ENCODE results near the gene FBXO42. TPM values are rescaled to one million over a fixed set of nuclear protein-coding genes. Genes with fewer than 3 reads are reported as not detected.

FBXO42 gene
- total RNA-seq, 2 donors from 2014 or later = 17.6 to 20.0 TPM

DNA sequence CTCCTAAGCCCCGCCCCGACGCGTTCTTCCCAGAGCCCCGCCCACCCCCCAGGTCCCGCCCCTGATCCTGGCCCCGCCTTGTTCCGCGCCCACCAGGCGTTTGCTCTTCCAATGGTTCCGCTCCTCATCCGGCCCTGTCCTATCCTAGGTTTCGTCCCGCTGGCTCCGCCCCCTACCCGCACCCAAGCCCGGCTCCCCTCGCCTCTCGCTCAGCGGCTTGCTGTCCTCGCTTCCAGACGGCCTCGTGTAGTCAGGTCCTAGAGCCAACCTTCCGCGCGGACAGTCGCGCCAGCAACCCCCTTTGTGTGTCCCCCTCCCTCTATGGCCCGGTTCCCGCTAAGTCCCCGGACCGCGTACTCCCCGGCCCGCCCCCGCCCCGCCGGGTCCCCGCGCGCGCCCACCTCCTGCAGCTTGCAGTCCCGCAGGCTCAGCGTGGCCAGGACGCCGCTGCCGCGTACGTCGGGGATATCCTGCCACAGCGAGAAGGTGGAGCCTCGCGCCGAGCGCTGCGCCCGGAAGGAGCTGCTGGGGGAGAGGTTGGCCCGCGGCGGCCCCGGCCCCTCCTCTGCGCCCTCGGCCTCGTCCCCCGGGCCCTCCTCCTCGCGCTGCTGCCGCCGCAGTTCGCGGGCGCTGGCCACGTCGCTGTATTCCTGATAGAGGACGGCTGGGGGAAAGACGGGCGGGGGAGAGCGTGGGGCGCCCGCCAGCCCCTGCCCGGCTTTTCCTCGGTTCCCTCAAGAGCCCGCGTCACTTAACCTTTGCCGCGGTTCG, 145.5 kb downstream of the FBXO42 start:
- Histone ChIP-seq H3K4me1 (ENCODE audit: control insufficient read depth, insufficient read depth, low read length) (no peaks in the 10 kb centered on the region), H3K27me3 (ENCODE audit: control insufficient read depth, insufficient read depth, low read length, poor library complexity, severe bottlenecking) (peaks cover 6% of the 10 kb centered on the region), H3K9me3 (ENCODE audit: control insufficient read depth, low read length) (no peaks in the 10 kb centered on the region), H3K27ac (ENCODE audit: low read depth, low read length) (peak overlapping the region; percentile 93), H3K9ac (ENCODE audit: extremely low read depth, low read length, poor library complexity, severe bottlenecking) (peak overlapping the region; percentile 47), H3K4me3 (ENCODE audit: low read length) (peak overlapping the region; percentile 78), H3K36me3 (ENCODE audit: control insufficient read depth, insufficient read depth, low read length) (no peaks in the 10 kb centered on the region)
- H3K27me3 Mint-ChIP-seq (ENCODE audit: insufficient read depth) = peaks cover 4% of the 10 kb centered on the region
- H3K4me1 Mint-ChIP-seq = peaks cover 4% of the 10 kb centered on the region
- TF ChIP-seq CTCF (conservative IDR thresholded peaks at IDR 0.05) = no peak
- H3K27ac Mint-ChIP-seq = peak overlapping the region; percentile 92
- H3K36me3 Mint-ChIP-seq (ENCODE audit: low read depth) = no peaks in the 10 kb centered on the region
- peak overlapping the region; percentile 69 for H3K4me3 Mint-ChIP-seq
- peak; percentile 99 for DNase-seq
- no peaks in the 10 kb centered on the region for H3K9me3 Mint-ChIP-seq
- 1 to 2% methylated on average over 21 to 87 of the region's 87 CpGs for WGBS, 2 experiments (ENCODE audit: insufficient coverage in 1 of 2, insufficient read length in 1 of 2)

DNA sequence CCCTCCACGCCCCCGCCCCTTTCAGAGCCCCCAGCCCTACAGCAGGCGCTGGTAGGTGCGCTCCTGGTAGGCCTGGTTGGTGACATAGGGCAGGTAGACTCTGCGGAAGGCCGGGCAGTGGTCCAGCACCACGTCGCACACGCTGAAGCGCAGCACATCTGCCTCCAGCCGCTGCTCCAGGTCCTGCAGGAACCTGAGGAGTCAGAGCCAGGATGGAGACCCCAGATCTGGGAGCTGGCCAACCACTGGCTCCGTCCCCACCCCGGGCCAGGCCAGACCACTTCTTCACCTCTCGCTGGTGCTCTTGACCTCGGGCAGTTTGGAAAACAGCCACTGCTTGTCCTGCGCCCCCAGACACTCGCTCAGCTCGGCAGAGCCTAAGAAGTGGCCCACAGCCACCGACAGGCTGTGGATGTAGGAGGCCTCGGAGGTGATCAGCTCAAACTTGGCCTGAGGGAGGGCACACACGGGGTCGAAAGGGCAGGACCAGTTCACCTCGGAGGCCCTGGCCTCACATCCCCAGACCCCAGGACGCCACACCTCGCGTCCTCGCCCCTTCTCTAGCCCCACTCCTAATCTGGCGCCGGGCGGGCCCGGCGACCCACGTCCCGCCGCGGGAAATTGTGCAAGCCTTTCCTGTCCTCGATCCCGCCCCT, 146.3 kb downstream of the FBXO42 start:
- peak overlapping the region; percentile 75 for H3K4me3 ChIP-seq (ENCODE audit: low read length)
- H3K36me3 Mint-ChIP-seq (ENCODE audit: low read depth) = no peaks in the 10 kb centered on the region
- peak; percentile 53 for DNase-seq
- H3K27me3 Mint-ChIP-seq (ENCODE audit: insufficient read depth) = peaks cover 4% of the 10 kb centered on the region
- H3K9me3 Mint-ChIP-seq = no peaks in the 10 kb centered on the region
- H3K36me3 ChIP-seq (ENCODE audit: control insufficient read depth, insufficient read depth, low read length) = no peaks in the 10 kb centered on the region
- peaks cover 6% of the 10 kb centered on the region for H3K27me3 ChIP-seq (ENCODE audit: control insufficient read depth, insufficient read depth, low read length, poor library complexity, severe bottlenecking)
- H3K4me3 Mint-ChIP-seq = peak overlapping the region; percentile 69
- H3K9me3 ChIP-seq (ENCODE audit: control insufficient read depth, low read length) = no peaks in the 10 kb centered on the region
- H3K4me1 Mint-ChIP-seq = peaks cover 4% of the 10 kb centered on the region
- H3K9ac ChIP-seq (ENCODE audit: extremely low read depth, low read length, poor library complexity, severe bottlenecking) = peak overlapping the region; percentile 41
- H3K4me1 ChIP-seq (ENCODE audit: control insufficient read depth, insufficient read depth, low read length) = no peaks in the 10 kb centered on the region
- WGBS, 2 experiments (ENCODE audit: insufficient coverage in 1 of 2, insufficient read length in 1 of 2) = 45 to 77% methylated on average over 17 to 38 of the region's 38 CpGs
- no peak overlapping the region for H3K27ac ChIP-seq (ENCODE audit: low read depth, low read length)
- H3K27ac Mint-ChIP-seq = peak overlapping the region; percentile 48
- no peak for TF ChIP-seq CTCF (conservative IDR thresholded peaks at IDR 0.05)

- Histone ChIP-seq H3K27me3 (ENCODE audit: control insufficient read depth, insufficient read depth, low read length, poor library complexity, severe bottlenecking) (peaks cover 6% of the 10 kb centered on the region), H3K4me1 (ENCODE audit: control insufficient read depth, insufficient read depth, low read length) (no peaks in the 10 kb centered on the region), H3K36me3 (ENCODE audit: control insufficient read depth, insufficient read depth, low read length) (no peaks in the 10 kb centered on the region), H3K9ac (ENCODE audit: extremely low read depth, low read length, poor library complexity, severe bottlenecking) (no peak overlapping the region), H3K4me3 (ENCODE audit: low read length) (no peak overlapping the region), H3K27ac (ENCODE audit: low read depth, low read length) (no peak overlapping the region), H3K9me3 (ENCODE audit: control insufficient read depth, low read length) (no peaks in the 10 kb centered on the region)
- H3K27me3 Mint-ChIP-seq (ENCODE audit: insufficient read depth) = peaks cover 4% of the 10 kb centered on the region
- no peak overlapping the region for H3K4me3 Mint-ChIP-seq
- TF ChIP-seq CTCF (conservative IDR thresholded peaks at IDR 0.05) = no peak
- WGBS, 2 experiments (ENCODE audit: insufficient coverage in 1 of 2, insufficient read length in 1 of 2) = 90 to 98% methylated on average over 9 to 11 of the region's 11 CpGs
- no peak overlapping the region for H3K27ac Mint-ChIP-seq
- no peak for DNase-seq
- H3K36me3 Mint-ChIP-seq (ENCODE audit: low read depth) = no peaks in the 10 kb centered on the region
- H3K4me1 Mint-ChIP-seq = peaks cover 4% of the 10 kb centered on the region
- no peaks in the 10 kb centered on the region for H3K9me3 Mint-ChIP-seq
Observed at GRCh38 chr1:16205334-16205671, 147.0 kb downstream of the FBXO42 start.
